ENCODE measurements around the gene CENPK. TPM values are rescaled to one million over a fixed set of nuclear protein-coding genes. Genes with fewer than 3 reads are reported as not detected.
"Not testable (repeated sequence)": the region's sequence is repeated elsewhere in the genome, so short reads cannot be mapped to it uniquely, and the experiment has no call there.

CENPK gene
- total RNA-seq, result 8.5 and 11.9 TPM in 2 replicates

DNA sequence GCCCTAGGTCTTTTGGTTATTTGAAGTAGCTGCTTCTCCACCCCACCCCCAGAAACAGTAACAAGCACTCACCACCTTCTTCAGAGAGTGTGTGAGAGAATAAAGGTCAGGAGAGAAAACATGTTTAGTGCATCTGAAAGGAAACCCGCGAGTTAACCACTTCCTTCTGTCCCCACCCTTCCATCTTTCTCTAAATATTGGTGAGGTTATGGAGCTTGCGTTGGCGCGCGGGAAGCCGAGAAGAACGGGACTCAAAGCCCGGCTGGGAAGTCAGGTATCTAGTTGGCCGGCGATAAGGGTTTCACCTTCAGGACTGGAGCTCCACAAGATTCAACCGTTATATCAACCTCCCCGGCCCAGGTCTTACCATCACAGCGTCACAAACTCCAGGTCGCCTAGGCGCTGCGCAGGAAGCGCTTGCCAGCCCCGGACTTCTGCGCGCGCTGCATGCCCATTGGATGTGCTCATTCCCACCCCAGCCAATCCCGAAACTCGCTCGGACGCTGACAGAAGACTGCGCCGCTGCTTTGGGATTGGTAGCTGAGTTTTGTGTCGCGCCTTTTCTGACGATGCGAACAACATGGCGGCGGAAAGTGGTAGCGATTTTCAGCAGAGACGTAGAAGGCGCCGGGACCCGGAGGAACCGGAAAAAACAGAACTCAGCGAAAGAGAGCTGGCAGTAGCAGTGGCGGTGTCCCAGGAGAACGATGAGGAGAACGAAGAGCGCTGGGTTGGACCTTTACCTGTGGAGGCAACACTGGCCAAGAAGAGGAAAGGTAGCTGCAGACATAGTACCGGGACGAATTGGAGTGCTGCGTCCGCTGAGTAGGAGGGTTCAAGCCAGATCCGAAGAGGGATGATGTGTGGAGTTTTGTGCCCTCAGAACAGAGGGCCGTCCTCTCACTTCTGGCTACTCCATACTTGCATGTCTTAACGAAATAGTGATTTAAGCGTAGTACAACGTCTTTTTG lies at the start of gene CENPK, which contains the start of gene PPWD1:
CENPK (minus strand) TSS at position 438 of the 971 bp plus-strand sequence. CDS start 8,261 bp downstream, outside the sequence.
PPWD1 (plus strand) TSS at position 566 of the 971 bp plus-strand sequence; CDS start at position 581, 15 bp downstream.
- Histone ChIP-seq H3K9me3 (ENCODE audit: low read depth, low read length) (no peaks in the 10 kb centered on the region), H3K27ac (ENCODE audit: low read depth, low read length) (peak within 1 kb of the TSS; percentile 87), H3K27me3 (ENCODE audit: insufficient read depth, low read length) (no peaks in the 10 kb centered on the region), H3K4me3 (ENCODE audit: insufficient read depth, low read length) (peak within 1 kb of the TSS; percentile 83), H3K4me1 (ENCODE audit: insufficient read depth, low read length) (peaks cover 22% of the 10 kb centered on the region), H3K36me3 (ENCODE audit: insufficient read depth, low read length) (peaks cover 9% of the 10 kb centered on the region), H4K20me1 (ENCODE audit: insufficient read depth, low read length) (no peaks in the 10 kb centered on the region), H3K79me2 (ENCODE audit: insufficient read depth, low read length) (peaks cover 72% of the 10 kb centered on the region), H3K4me2 (ENCODE audit: insufficient read depth, low read length) (peak within 1 kb of the TSS; percentile 92), H2AFZ (ENCODE audit: low read length) (peak within 1 kb of the TSS; percentile 95)
- peak; percentile 94 for DNase-seq (ENCODE audit: insufficient read length, low spot score, missing footprints)
- TF ChIP-seq, protein P1, sequence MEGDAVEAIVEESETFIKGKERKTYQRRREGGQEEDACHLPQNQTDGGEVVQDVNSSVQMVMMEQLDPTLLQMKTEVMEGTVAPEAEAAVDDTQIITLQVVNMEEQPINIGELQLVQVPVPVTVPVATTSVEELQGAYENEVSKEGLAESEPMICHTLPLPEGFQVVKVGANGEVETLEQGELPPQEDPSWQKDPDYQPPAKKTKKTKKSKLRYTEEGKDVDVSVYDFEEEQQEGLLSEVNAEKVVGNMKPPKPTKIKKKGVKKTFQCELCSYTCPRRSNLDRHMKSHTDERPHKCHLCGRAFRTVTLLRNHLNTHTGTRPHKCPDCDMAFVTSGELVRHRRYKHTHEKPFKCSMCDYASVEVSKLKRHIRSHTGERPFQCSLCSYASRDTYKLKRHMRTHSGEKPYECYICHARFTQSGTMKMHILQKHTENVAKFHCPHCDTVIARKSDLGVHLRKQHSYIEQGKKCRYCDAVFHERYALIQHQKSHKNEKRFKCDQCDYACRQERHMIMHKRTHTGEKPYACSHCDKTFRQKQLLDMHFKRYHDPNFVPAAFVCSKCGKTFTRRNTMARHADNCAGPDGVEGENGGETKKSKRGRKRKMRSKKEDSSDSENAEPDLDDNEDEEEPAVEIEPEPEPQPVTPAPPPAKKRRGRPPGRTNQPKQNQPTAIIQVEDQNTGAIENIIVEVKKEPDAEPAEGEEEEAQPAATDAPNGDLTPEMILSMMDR (IDR thresholded peaks at IDR 0.05; ENCODE audit: extremely low read depth, low read depth, low read length), result no peak

GRCh38 chr5:65612298-65612907 lies 49.4 kb upstream of the CENPK start:
- Histone ChIP-seq H3K27ac (ENCODE audit: low read depth, low read length) (no peak overlapping the region), H4K20me1 (ENCODE audit: insufficient read depth, low read length) (peaks cover 3% of the 10 kb centered on the region), H3K79me2 (ENCODE audit: insufficient read depth, low read length) (peaks cover 20% of the 10 kb centered on the region), H3K4me2 (ENCODE audit: insufficient read depth, low read length) (no peak overlapping the region), H3K4me3 (ENCODE audit: insufficient read depth, low read length) (no peak overlapping the region), H3K27me3 (ENCODE audit: insufficient read depth, low read length) (no peaks in the 10 kb centered on the region), H3K4me1 (ENCODE audit: insufficient read depth, low read length) (no peaks in the 10 kb centered on the region), H2AFZ (ENCODE audit: low read length) (no peak overlapping the region), H3K36me3 (ENCODE audit: insufficient read depth, low read length) (peaks cover 53% of the 10 kb centered on the region), H3K9me3 (ENCODE audit: low read depth, low read length) (no peaks in the 10 kb centered on the region)
- TF ChIP-seq, protein P1 (IDR thresholded peaks at IDR 0.05; ENCODE audit: extremely low read depth, low read depth, low read length), result no peak
- DNase-seq (ENCODE audit: insufficient read length, low spot score, missing footprints), result no peak

GRCh38 chr5:65611524-65611923 lies 48.6 kb upstream of the CENPK start:
- peaks cover 3% of the 10 kb centered on the region for H4K20me1 ChIP-seq (ENCODE audit: insufficient read depth, low read length)
- TF ChIP-seq, protein P1 (IDR thresholded peaks at IDR 0.05; ENCODE audit: extremely low read depth, low read depth, low read length), result no peak
- no peak overlapping the region for H3K4me2 ChIP-seq (ENCODE audit: insufficient read depth, low read length)
- no peaks in the 10 kb centered on the region for H3K27me3 ChIP-seq (ENCODE audit: insufficient read depth, low read length)
- no peak overlapping the region for H3K4me3 ChIP-seq (ENCODE audit: insufficient read depth, low read length)
- peaks cover 62% of the 10 kb centered on the region for H3K36me3 ChIP-seq (ENCODE audit: insufficient read depth, low read length)
- peaks cover 13% of the 10 kb centered on the region for H3K79me2 ChIP-seq (ENCODE audit: insufficient read depth, low read length)
- no peak for DNase-seq (ENCODE audit: insufficient read length, low spot score, missing footprints)
- H2AFZ ChIP-seq (ENCODE audit: low read length), result no peak overlapping the region
- no peaks in the 10 kb centered on the region for H3K9me3 ChIP-seq (ENCODE audit: low read depth, low read length)
- no peaks in the 10 kb centered on the region for H3K4me1 ChIP-seq (ENCODE audit: insufficient read depth, low read length)
- no peak overlapping the region for H3K27ac ChIP-seq (ENCODE audit: low read depth, low read length)

GRCh38 chr5:65601761-65602160 lies 38.8 kb upstream of the CENPK start:
- not testable (repeated sequence) for DNase-seq (ENCODE audit: insufficient read length, low spot score, missing footprints); H3K27ac ChIP-seq (ENCODE audit: low read depth, low read length); H4K20me1 ChIP-seq (ENCODE audit: insufficient read depth, low read length); H2AFZ ChIP-seq (ENCODE audit: low read length); H3K4me1 ChIP-seq (ENCODE audit: insufficient read depth, low read length); H3K27me3 ChIP-seq (ENCODE audit: insufficient read depth, low read length); H3K4me3 ChIP-seq (ENCODE audit: insufficient read depth, low read length); H3K9me3 ChIP-seq (ENCODE audit: low read depth, low read length); H3K4me2 ChIP-seq (ENCODE audit: insufficient read depth, low read length); H3K79me2 ChIP-seq (ENCODE audit: insufficient read depth, low read length)
- peaks cover 59% of the 10 kb centered on the region for H3K36me3 ChIP-seq (ENCODE audit: insufficient read depth, low read length)
